WTC11 (cell line): ENCODE measurements around the gene ZNF593. TPM values are rescaled to one million over a fixed set of nuclear protein-coding genes. Genes with fewer than 3 reads are reported as not detected.

Experiments used
- ATAC-seq: fragments of 200-7000 bp; cut with Tn5 transposase; 2 replicates; pipeline ENCODE4 v1.10.0; 2021; ENCODE audit warnings: mild to moderate bottlenecking, moderate library complexity
- CTCF ChIA-PET: fragments of 300-600 bp; sonication (Branson Sonifier 250); formaldehyde crosslinking; loops from one replicate; lab custom pipeline; 2021; ENCODE audit warnings: antibody characterized with exemption; lab: Charles Lee
- POLR2A ChIA-PET: fragments of 350-600 bp; sonication (Branson Sonifier 250); formaldehyde crosslinking; loops from one replicate; lab custom pipeline; 2021; ENCODE audit warnings: antibody characterized with exemption; lab: Charles Lee
- DNase-seq: peaks from one replicate; pipeline ENCODE4 v3.0.0; 2021; ENCODE audit warnings: low spot score
- H3K27ac Mint-ChIP-seq: 2 replicates; pipeline ENCODE4 v1.8.0; 2021; ENCODE audit warnings: mixed read lengths
- H3K27me3 Mint-ChIP-seq: 2 replicates; pipeline ENCODE4 v1.8.0; 2021; ENCODE audit warnings: low read depth, mild to moderate bottlenecking, moderate library complexity, mixed read lengths
- H3K36me3 Mint-ChIP-seq: 2 replicates; pipeline ENCODE4 v1.8.0; 2021; ENCODE audit warnings: mixed read lengths
- H3K4me1 Mint-ChIP-seq: 2 replicates; pipeline ENCODE4 v1.8.0; 2022; ENCODE audit warnings: mixed read lengths
- H3K4me3 Mint-ChIP-seq: 2 replicates; pipeline ENCODE4 v1.8.0; 2021; ENCODE audit warnings: mild to moderate bottlenecking, moderate library complexity, mixed read lengths
- H3K9me3 Mint-ChIP-seq: 2 replicates; pipeline ENCODE4 v1.8.0; 2021; ENCODE audit warnings: mixed read lengths
- AFF4 ChIP-seq: sonication (generic); formaldehyde crosslinking; IDR thresholded peaks from 2 replicates; pipeline ENCODE4 v1.8.1; 2023; ENCODE audit warnings: mild to moderate bottlenecking, missing genetic modification reagents, borderline replicate concordance
- ATF1 ChIP-seq: sonication (generic); formaldehyde crosslinking; IDR thresholded peaks from 2 replicates; pipeline ENCODE4 v1.8.1; 2023; ENCODE audit warnings: mild to moderate bottlenecking, moderate library complexity, missing genetic modification reagents
- CREB1 ChIP-seq: sonication (generic); formaldehyde crosslinking; IDR thresholded peaks from 2 replicates; pipeline ENCODE4 v1.8.0; 2023; ENCODE audit warnings: mild to moderate bottlenecking, missing genetic modification reagents
- FOXP1 ChIP-seq: sonication (generic); formaldehyde crosslinking; IDR thresholded peaks from 2 replicates; pipeline ENCODE4 v1.8.0; 2022; ENCODE audit warnings: missing genetic modification reagents, mild to moderate bottlenecking, moderate library complexity, borderline replicate concordance
- FOXP4 ChIP-seq: sonication (generic); formaldehyde crosslinking; IDR thresholded peaks from 2 replicates; pipeline ENCODE4 v1.8.0; 2022; ENCODE audit warnings: mild to moderate bottlenecking, missing genetic modification reagents
- GABPB1 ChIP-seq: sonication (generic); formaldehyde crosslinking; IDR thresholded peaks from 2 replicates; pipeline ENCODE4 v1.8.1; 2023; ENCODE audit warnings: mild to moderate bottlenecking, missing genetic modification reagents
- GRHL2 ChIP-seq: fragments of 250-450 bp; sonication (Bioruptor Pico); IDR thresholded peaks from 2 replicates; pipeline ENCODE4 v1.8.0; 2022; ENCODE audit warnings: mild to moderate bottlenecking, moderate library complexity; ENCODE audit not compliant: insufficient replicate concordance, severe bottlenecking
- NFATC4 ChIP-seq: fragments of 250-450 bp; sonication (Bioruptor Pico); IDR thresholded peaks from 2 replicates; pipeline ENCODE4 v1.9.0; 2021; ENCODE audit warnings: mild to moderate bottlenecking
- PRDM15 ChIP-seq: sonication (generic); formaldehyde crosslinking; IDR thresholded peaks from 2 replicates; pipeline ENCODE4 v1.8.0; 2022; ENCODE audit warnings: missing genetic modification reagents
- STAT6 ChIP-seq: sonication (generic); formaldehyde crosslinking; conservative IDR thresholded peaks from 2 replicates; pipeline ENCODE4 v1.8.1; 2023; ENCODE audit warnings: mild to moderate bottlenecking, low read depth, missing genetic modification reagents, moderate library complexity
- USF1 ChIP-seq: sonication (generic); formaldehyde crosslinking; IDR thresholded peaks from 2 replicates; pipeline ENCODE4 v1.8.0; 2022; ENCODE audit warnings: mild to moderate bottlenecking, missing genetic modification reagents
- ZBTB21 ChIP-seq: sonication (generic); formaldehyde crosslinking; IDR thresholded peaks from 2 replicates; pipeline ENCODE4 v1.8.1; 2023; ENCODE audit warnings: mild to moderate bottlenecking, missing genetic modification reagents, borderline replicate concordance
- ZMAT4 ChIP-seq: fragments of 250-450 bp; sonication (Bioruptor Pico); IDR thresholded peaks from 2 replicates; pipeline ENCODE4 v1.9.0; 2021; ENCODE audit warnings: mild to moderate bottlenecking
- ZNF396 ChIP-seq: fragments of 250-450 bp; sonication (Bioruptor Pico); IDR thresholded peaks from 2 replicates; pipeline ENCODE4 v1.8.0; 2021; ENCODE audit warnings: mild to moderate bottlenecking, moderate library complexity, borderline replicate concordance
- total RNA-seq: library from RNA; stranded (reverse); gene quantifications from 3 replicates; pipeline ENCODE4 v1.2.3, GENCODE V29; 2021
- TF ChIP-seq, protein P1 (sequence below): sonication (generic); formaldehyde crosslinking; IDR thresholded peaks from 2 replicates; pipeline ENCODE4 v1.8.1; 2023; ENCODE audit warnings: mild to moderate bottlenecking, moderate library complexity, missing genetic modification reagents
- TF ChIP-seq, protein P2 (sequence below): sonication (generic); formaldehyde crosslinking; IDR thresholded peaks from 2 replicates; pipeline ENCODE4 v1.8.1; 2022; ENCODE audit warnings: low read depth, mild to moderate bottlenecking, moderate library complexity, missing genetic modification reagents, borderline replicate concordance
- TF ChIP-seq, protein P3 (sequence below): sonication (generic); formaldehyde crosslinking; conservative IDR thresholded peaks from 2 replicates; pipeline ENCODE4 v1.8.1; 2022; ENCODE audit warnings: mild to moderate bottlenecking, missing genetic modification reagents

ZNF593 gene
- total RNA-seq, 1 experiment from 2014 or later = 49.1 TPM

- TF ChIP-seq, protein P1, sequence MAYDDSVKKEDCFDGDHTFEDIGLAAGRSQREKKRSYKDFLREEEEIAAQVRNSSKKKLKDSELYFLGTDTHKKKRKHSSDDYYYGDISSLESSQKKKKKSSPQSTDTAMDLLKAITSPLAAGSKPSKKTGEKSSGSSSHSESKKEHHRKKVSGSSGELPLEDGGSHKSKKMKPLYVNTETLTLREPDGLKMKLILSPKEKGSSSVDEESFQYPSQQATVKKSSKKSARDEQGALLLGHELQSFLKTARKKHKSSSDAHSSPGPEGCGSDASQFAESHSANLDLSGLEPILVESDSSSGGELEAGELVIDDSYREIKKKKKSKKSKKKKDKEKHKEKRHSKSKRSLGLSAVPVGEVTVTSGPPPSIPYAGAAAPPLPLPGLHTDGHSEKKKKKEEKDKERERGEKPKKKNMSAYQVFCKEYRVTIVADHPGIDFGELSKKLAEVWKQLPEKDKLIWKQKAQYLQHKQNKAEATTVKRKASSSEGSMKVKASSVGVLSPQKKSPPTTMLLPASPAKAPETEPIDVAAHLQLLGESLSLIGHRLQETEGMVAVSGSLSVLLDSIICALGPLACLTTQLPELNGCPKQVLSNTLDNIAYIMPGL (CRISPR knock-in tag) = peak; percentile 39; the same call in 1 of the 2 replicates
- TF ChIP-seq PRDM15 (CRISPR knock-in tag) (no peak), NFATC4 (CRISPR knock-in tag) (no peak)
Observed at GRCh38 chr1:26177182-26177684, 7.5 kb downstream of the ZNF593 start, which contains the start of gene CNKSR1 (continued).

DNA sequence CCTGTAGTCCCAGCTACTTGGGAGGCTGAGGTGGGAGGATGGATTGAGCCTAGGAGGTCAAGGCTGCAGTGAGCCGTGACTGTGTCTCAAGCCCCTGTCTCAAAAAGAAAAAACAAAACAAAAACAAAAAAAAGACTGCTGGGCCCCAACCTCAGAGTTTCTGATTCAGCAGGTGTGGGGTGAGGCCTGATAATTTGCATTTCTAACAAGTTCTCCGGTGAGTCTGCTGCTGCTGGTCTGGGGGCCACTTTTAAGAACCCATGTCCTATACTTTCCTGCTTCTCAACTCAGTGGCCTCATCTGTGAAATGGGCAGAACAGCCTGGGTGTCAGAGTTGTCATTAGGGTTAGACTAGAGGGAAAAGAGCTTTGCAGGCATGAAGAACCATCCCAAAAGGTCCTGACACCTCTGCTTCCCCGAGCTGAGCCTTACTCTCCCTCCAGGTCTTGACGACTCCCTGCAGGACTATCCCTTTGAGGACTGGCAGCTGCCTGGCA is 10.3 kb downstream of the ZNF593 start:
- ChIA-PET CTCF (interaction anchor here (0.9 to 3.6 kb wide), 3 partner anchors 10 to 54 kb away, joined by 3 to 25 read pairs (median 13); partner anchors contain the start of genes CATSPER4, CEP85 and ZNF593), POLR2A (no interaction called here)
- Mint-ChIP-seq H3K9me3 (no peaks in the 10 kb centered on the region), H3K27me3 (no peaks in the 10 kb centered on the region), H3K27ac (no peak overlapping the region), H3K4me3 (no peak overlapping the region), H3K4me1 (peaks cover 10% of the 10 kb centered on the region), H3K36me3 (0 out of 2 replicates have a peak, but pooled peaks cover 2% of the 10 kb centered on the region)
- ATAC-seq (no peak), DNase-seq (no peak)
- TF ChIP-seq GABPB1 (CRISPR knock-in tag) (no peak), GRHL2 (CRISPR knock-in tag) (no peak), ZBTB21 (no peak), STAT6 (CRISPR knock-in tag) (no peak), CREB1 (CRISPR knock-in tag) (no peak), ZNF396 (no peak), FOXP1 (CRISPR knock-in tag) (no peak), FOXP4 (no peak), ZMAT4 (CRISPR knock-in tag) (no peak), AFF4 (CRISPR knock-in tag) (no peak), ATF1 (CRISPR knock-in tag) (no peak), USF1 (CRISPR knock-in tag) (no peak)
- TF ChIP-seq, protein P2, sequence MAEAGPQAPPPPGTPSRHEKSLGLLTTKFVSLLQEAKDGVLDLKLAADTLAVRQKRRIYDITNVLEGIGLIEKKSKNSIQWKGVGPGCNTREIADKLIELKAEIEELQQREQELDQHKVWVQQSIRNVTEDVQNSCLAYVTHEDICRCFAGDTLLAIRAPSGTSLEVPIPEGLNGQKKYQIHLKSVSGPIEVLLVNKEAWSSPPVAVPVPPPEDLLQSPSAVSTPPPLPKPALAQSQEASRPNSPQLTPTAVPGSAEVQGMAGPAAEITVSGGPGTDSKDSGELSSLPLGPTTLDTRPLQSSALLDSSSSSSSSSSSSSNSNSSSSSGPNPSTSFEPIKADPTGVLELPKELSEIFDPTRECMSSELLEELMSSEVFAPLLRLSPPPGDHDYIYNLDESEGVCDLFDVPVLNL (CRISPR knock-in tag) = no peak
- TF ChIP-seq, protein P3, sequence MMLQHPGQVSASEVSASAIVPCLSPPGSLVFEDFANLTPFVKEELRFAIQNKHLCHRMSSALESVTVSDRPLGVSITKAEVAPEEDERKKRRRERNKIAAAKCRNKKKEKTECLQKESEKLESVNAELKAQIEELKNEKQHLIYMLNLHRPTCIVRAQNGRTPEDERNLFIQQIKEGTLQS (CRISPR knock-in tag) = no peak
